NCI-H187 (cell line): ENCODE measurements around the gene SALL2.
"Not testable (repeated sequence)": the region's sequence is repeated elsewhere in the genome, so short reads cannot be mapped to it uniquely, and the experiment has no call there.

Source experiments
- DNase-seq, 2 experiments: peaks; one replicate each; lab custom pipeline; 2025; lab: John Stamatoyannopoulos, UW

SALL2 gene

GRCh38 chr14:21525962-21526671 lies at the start of gene SALL2:
Gene SALL2, minus strand, starts transcription at chr14:21526346. Its CDS starts 219 bp downstream, at chr14:21526127.
- peak; percentile 92 to 94 for DNase-seq

GRCh38 chr14:21575661-21576060 lies 49.5 kb upstream of the SALL2 start:
- no peak for DNase-seq

- DNase-seq: no peak
Observed at GRCh38 chr14:21572604-21573003, 46.5 kb upstream of the SALL2 start.

GRCh38 chr14:21558703-21559170 lies 32.6 kb upstream of the SALL2 start:
- no peak for DNase-seq

- peak; percentile 80 to 89 for DNase-seq
Observed at GRCh38 chr14:21557084-21557901, 31.1 kb upstream of the SALL2 start.

GRCh38 chr14:21556378-21557083 lies 30.4 kb upstream of the SALL2 start:
- DNase-seq: no peak

- no peak for DNase-seq
Observed at GRCh38 chr14:21553266-21553665, 27.1 kb upstream of the SALL2 start.

GRCh38 chr14:21544588-21544987 lies 18.4 kb upstream of the SALL2 start:
- not testable (repeated sequence) for DNase-seq

- DNase-seq: no peak
Observed at GRCh38 chr14:21543963-21544362, 17.8 kb upstream of the SALL2 start.

GRCh38 chr14:21543521-21543960 lies 17.4 kb upstream of the SALL2 start:
- DNase-seq: peak; percentile 22 to 32

- DNase-seq: no peak
Observed at GRCh38 chr14:21541413-21542074, 15.4 kb upstream of the SALL2 start.

- no peak for DNase-seq
Observed at GRCh38 chr14:21539189-21539940, 13.2 kb upstream of the SALL2 start.

- DNase-seq: no peak
Observed at GRCh38 chr14:21537090-21537424, 10.9 kb upstream of the SALL2 start.

GRCh38 chr14:21536418-21537089 lies 10.4 kb upstream of the SALL2 start:
- DNase-seq: no peak

- DNase-seq: no peak
Observed at GRCh38 chr14:21535545-21536417, 9.6 kb upstream of the SALL2 start.

- DNase-seq: no peak
Observed at GRCh38 chr14:21534576-21534975, 8.4 kb upstream of the SALL2 start.

GRCh38 chr14:21533294-21533693 lies 7.1 kb upstream of the SALL2 start:
- no peak for DNase-seq

- no peak for DNase-seq
Observed at GRCh38 chr14:21529515-21529914, 3.4 kb upstream of the SALL2 start.
